Measurements from ENCODE around the gene LRRC8B. TPM values are rescaled to one million over a fixed set of nuclear protein-coding genes. Genes with fewer than 3 reads are reported as not detected.

The LRRC8B gene
- total RNA-seq, 4 donors from 2014 or later: 27.1 to 48.0 (median 35.1) TPM

- Histone ChIP-seq H3K27ac (peak overlapping the region; percentile 93 to 95 (median 94)), H3K9me3 (no peaks in the 10 kb centered on the region), H3K4me1 (peaks cover 0 to 34% (median 3%) of the 10 kb centered on the region in 4 donors), H3K27me3 (no peaks in the 10 kb centered on the region), H3K4me3 (peak overlapping the region; percentile 75 to 93 (median 86)), H3K36me3 (peaks cover 0 to 4% (median 0%) of the 10 kb centered on the region in 3 donors)
- DNase-seq (ENCODE audit: low spot score in 2 of 2): no peak
- WGBS, 2 donors: 13% methylated on average over 19 to 21 of the region's 21 CpGs
- TF ChIP-seq EP300 (IDR thresholded peaks at IDR 0.05) (no peak), POLR2A (IDR thresholded peaks at IDR 0.05) (no peak)
- TF ChIP-seq, protein P1, sequence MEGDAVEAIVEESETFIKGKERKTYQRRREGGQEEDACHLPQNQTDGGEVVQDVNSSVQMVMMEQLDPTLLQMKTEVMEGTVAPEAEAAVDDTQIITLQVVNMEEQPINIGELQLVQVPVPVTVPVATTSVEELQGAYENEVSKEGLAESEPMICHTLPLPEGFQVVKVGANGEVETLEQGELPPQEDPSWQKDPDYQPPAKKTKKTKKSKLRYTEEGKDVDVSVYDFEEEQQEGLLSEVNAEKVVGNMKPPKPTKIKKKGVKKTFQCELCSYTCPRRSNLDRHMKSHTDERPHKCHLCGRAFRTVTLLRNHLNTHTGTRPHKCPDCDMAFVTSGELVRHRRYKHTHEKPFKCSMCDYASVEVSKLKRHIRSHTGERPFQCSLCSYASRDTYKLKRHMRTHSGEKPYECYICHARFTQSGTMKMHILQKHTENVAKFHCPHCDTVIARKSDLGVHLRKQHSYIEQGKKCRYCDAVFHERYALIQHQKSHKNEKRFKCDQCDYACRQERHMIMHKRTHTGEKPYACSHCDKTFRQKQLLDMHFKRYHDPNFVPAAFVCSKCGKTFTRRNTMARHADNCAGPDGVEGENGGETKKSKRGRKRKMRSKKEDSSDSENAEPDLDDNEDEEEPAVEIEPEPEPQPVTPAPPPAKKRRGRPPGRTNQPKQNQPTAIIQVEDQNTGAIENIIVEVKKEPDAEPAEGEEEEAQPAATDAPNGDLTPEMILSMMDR (IDR thresholded peaks at IDR 0.05): no peak
Observed at GRCh38 chr1:89523572-89524368, 859 bp upstream of the LRRC8B start.

DNA sequence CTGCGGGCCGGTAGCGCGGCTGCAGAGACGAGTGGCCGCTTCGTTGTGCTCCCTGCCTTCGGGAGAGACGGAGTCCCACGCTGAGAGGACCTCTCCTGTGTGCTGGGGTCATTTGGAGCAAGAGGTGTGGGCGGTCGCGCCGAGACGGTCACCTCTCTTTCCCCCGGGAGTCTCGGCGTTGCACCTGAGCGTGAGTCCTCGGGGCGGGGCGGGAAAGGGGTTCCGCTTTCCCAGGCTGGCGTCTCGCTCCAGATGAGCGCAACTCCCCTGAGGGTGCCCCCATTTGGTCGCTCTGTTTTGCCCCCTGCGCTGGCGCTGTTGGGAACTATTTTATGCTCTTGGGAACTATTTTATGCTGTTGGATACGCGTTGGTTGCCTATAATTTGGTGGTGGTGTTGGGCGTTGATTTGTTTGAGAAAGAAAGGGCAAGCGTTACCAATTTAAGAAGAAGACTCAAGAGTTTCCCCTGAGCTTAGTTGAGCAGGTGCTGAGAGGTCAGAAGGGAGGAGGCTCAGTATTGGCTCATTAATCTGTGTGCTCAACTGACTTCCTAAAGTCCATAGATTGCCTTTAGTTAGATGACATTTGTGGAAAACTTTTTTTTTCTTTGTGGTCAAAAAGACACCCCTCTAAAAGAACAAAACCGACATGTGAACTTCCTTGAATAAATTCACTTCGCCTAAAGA, 683 bp downstream of the LRRC8B start:
- WGBS, 2 donors: 2% methylated on average over 32 to 35 of the region's 35 CpGs

GRCh38 chr1:89527256-89527655, 2.6 kb downstream of the LRRC8B start:
- Histone ChIP-seq H3K9me3 (no peaks in the 10 kb centered on the region), H3K4me1 (peaks cover 0 to 38% (median 0%) of the 10 kb centered on the region in 4 donors), H3K36me3 (peaks cover 0 to 4% (median 0%) of the 10 kb centered on the region in 3 donors), H3K27me3 (no peaks in the 10 kb centered on the region), H3K27ac (peak overlapping the region in 2 of 4 donors; percentile 93 to 95), H3K4me3 (peak overlapping the region in 2 of 4 donors; percentile 2 to 80)
- TF ChIP-seq, protein P1 (IDR thresholded peaks at IDR 0.05): no peak
- TF ChIP-seq EP300 (IDR thresholded peaks at IDR 0.05) (no peak), POLR2A (IDR thresholded peaks at IDR 0.05) (no peak)
- DNase-seq (ENCODE audit: low spot score in 2 of 2): no peak
- 75 to 78% methylated on average over 1 of the region's 1 CpG for WGBS, 2 donors

More for the DNA sequence above, 683 bp downstream of the LRRC8B start:
- Histone ChIP-seq H3K27me3 (no peaks in the 10 kb centered on the region), H3K9me3 (no peaks in the 10 kb centered on the region), H3K36me3 (peaks cover 0 to 4% (median 0%) of the 10 kb centered on the region in 3 donors), H3K4me1 (peaks cover 0 to 31% (median 0%) of the 10 kb centered on the region in 4 donors), H3K4me3 (peak overlapping the region; percentile 80 to 93 (median 90)), H3K27ac (peak overlapping the region; percentile 93 to 95 (median 94))
- TF ChIP-seq, protein P1 (IDR thresholded peaks at IDR 0.05): no peak
- TF ChIP-seq POLR2A (IDR thresholded peaks at IDR 0.05): no peak
- no peak for TF ChIP-seq EP300 (IDR thresholded peaks at IDR 0.05)
- DNase-seq (ENCODE audit: low spot score in 2 of 2): peak; percentile 15 to 18

- Histone ChIP-seq H3K4me1 (peaks cover 0 to 38% (median 0%) of the 10 kb centered on the region in 4 donors), H3K36me3 (peaks cover 0 to 4% (median 0%) of the 10 kb centered on the region in 3 donors), H3K27me3 (no peaks in the 10 kb centered on the region), H3K27ac (peak overlapping the region in 2 of 4 donors; percentile 93 to 95), H3K9me3 (no peaks in the 10 kb centered on the region), H3K4me3 (peak overlapping the region in 2 of 4 donors; percentile 2 to 80)
- TF ChIP-seq, protein P1 (IDR thresholded peaks at IDR 0.05): no peak
- TF ChIP-seq POLR2A (IDR thresholded peaks at IDR 0.05) (no peak), EP300 (IDR thresholded peaks at IDR 0.05) (no peak)
- DNase-seq (ENCODE audit: low spot score in 2 of 2): no peak
- WGBS, 2 donors: 42 to 52% methylated on average over 2 of the region's 2 CpGs
Observed at GRCh38 chr1:89527750-89528381, 3.2 kb downstream of the LRRC8B start.
